ENCODE measurements around the gene L3HYPDH.

L3HYPDH gene

GRCh38 chr14:59439256-59439965, 44.8 kb downstream of the L3HYPDH start:
- Histone ChIP-seq H3K23ac (ENCODE audit: low read depth, low read length, poor library complexity) (no peak overlapping the region), H3K14ac (ENCODE audit: low read length) (no peak overlapping the region), H3K4me3 (ENCODE audit: low read length in 2 of 2) (no peak overlapping the region), H2BK15ac (ENCODE audit: low read length) (no peak overlapping the region), H3K27ac (replicated peaks; ENCODE audit: low read length) (no peak overlapping the region), H3K9ac (ENCODE audit: low read depth, low read length, poor library complexity) (no peak overlapping the region), H2AK5ac (ENCODE audit: low read depth, low read length) (no peak overlapping the region), H3K18ac (ENCODE audit: low read length) (no peak overlapping the region), H2BK12ac (ENCODE audit: low read length) (no peak overlapping the region), H2BK120ac (ENCODE audit: low read depth, low read length) (no peak overlapping the region), H4K8ac (ENCODE audit: low read depth, low read length) (no peak overlapping the region), H3K79me1 (ENCODE audit: low read depth, low read length) (no peaks in the 10 kb centered on the region), H3K4ac (ENCODE audit: low read length) (no peak overlapping the region), H3K36me3 (replicated peaks in 1 of 2; ENCODE audit: control insufficient read depth in 2 of 2, insufficient read depth in 2 of 2, low read length in 2 of 2) (no peaks in the 10 kb centered on the region), H3K27me3 (ENCODE audit: control insufficient read depth in 3 of 3, insufficient read depth in 3 of 3, low read depth in 1 of 3, low read length in 3 of 3) (no peaks in the 10 kb centered on the region), H3K4me1 (ENCODE audit: control insufficient read depth in 2 of 2, insufficient read depth in 1 of 2, low read depth in 1 of 2, low read length in 2 of 2) (no peaks in the 10 kb centered on the region), H3K9me3 (replicated peaks in 1 of 2; ENCODE audit: control insufficient read depth in 2 of 2, insufficient read depth in 1 of 2, low read depth in 1 of 2, low read length in 2 of 2) (no peaks in the 10 kb centered on the region), H4K91ac (ENCODE audit: low read depth, low read length, poor library complexity) (no peak overlapping the region), H2AFZ (ENCODE audit: low read length) (no peak overlapping the region), H2BK5ac (ENCODE audit: low read length) (no peak overlapping the region), H3K4me2 (ENCODE audit: insufficient read depth, low read length, poor library complexity, severe bottlenecking) (no peak overlapping the region)
- DNase-seq (ENCODE audit: low spot score) = no peak
- no CpG with 5 or more reads among the region's 5 CpGs for WGBS, 2 donors (ENCODE audit: extremely low coverage in 2 of 2, insufficient read length in 2 of 2, insufficient replicate concordance in 1 of 2)

GRCh38 chr14:59438195-59438647, 46.0 kb downstream of the L3HYPDH start:
- H3K79me1 ChIP-seq (ENCODE audit: low read depth, low read length) = no peaks in the 10 kb centered on the region
- H3K23ac ChIP-seq (ENCODE audit: low read depth, low read length, poor library complexity) = no peak overlapping the region
- WGBS, 2 donors (ENCODE audit: extremely low coverage in 2 of 2, insufficient read length in 2 of 2, insufficient replicate concordance in 1 of 2) = no CpG with 5 or more reads among the region's 1 CpG
- no peak overlapping the region for H2BK5ac ChIP-seq (ENCODE audit: low read length)
- H3K18ac ChIP-seq (ENCODE audit: low read length) = no peak overlapping the region
- DNase-seq (ENCODE audit: low spot score) = no peak
- no peak overlapping the region for H3K4me2 ChIP-seq (ENCODE audit: insufficient read depth, low read length, poor library complexity, severe bottlenecking)
- no peak overlapping the region for H2AFZ ChIP-seq (ENCODE audit: low read length)
- H2BK12ac ChIP-seq (ENCODE audit: low read length) = no peak overlapping the region
- no peak overlapping the region for H3K9ac ChIP-seq (ENCODE audit: low read depth, low read length, poor library complexity)
- H3K4me1 ChIP-seq (ENCODE audit: control insufficient read depth in 2 of 2, insufficient read depth in 1 of 2, low read depth in 1 of 2, low read length in 2 of 2) = no peaks in the 10 kb centered on the region
- no peaks in the 10 kb centered on the region for H3K27me3 ChIP-seq (ENCODE audit: control insufficient read depth in 3 of 3, insufficient read depth in 3 of 3, low read depth in 1 of 3, low read length in 3 of 3)
- H3K4ac ChIP-seq (ENCODE audit: low read length) = no peak overlapping the region
- no peak overlapping the region for H4K91ac ChIP-seq (ENCODE audit: low read depth, low read length, poor library complexity)
- no peaks in the 10 kb centered on the region for H3K9me3 ChIP-seq (replicated peaks in 1 of 2; ENCODE audit: control insufficient read depth in 2 of 2, insufficient read depth in 1 of 2, low read depth in 1 of 2, low read length in 2 of 2)
- no peak overlapping the region for H2BK15ac ChIP-seq (ENCODE audit: low read length)
- no peak overlapping the region for H2AK5ac ChIP-seq (ENCODE audit: low read depth, low read length)
- no peak overlapping the region for H2BK120ac ChIP-seq (ENCODE audit: low read depth, low read length)
- no peak overlapping the region for H3K4me3 ChIP-seq (ENCODE audit: low read length in 2 of 2)
- H3K36me3 ChIP-seq (replicated peaks in 1 of 2; ENCODE audit: control insufficient read depth in 2 of 2, insufficient read depth in 2 of 2, low read length in 2 of 2) = no peaks in the 10 kb centered on the region
- no peak overlapping the region for H3K14ac ChIP-seq (ENCODE audit: low read length)
- H4K8ac ChIP-seq (ENCODE audit: low read depth, low read length) = no peak overlapping the region
- H3K27ac ChIP-seq (replicated peaks; ENCODE audit: low read length) = no peak overlapping the region

- no peak overlapping the region for H3K4me2 ChIP-seq (ENCODE audit: insufficient read depth, low read length, poor library complexity, severe bottlenecking)
- H3K23ac ChIP-seq (ENCODE audit: low read depth, low read length, poor library complexity) = no peak overlapping the region
- H3K9me3 ChIP-seq (replicated peaks in 1 of 2; ENCODE audit: control insufficient read depth in 2 of 2, insufficient read depth in 1 of 2, low read depth in 1 of 2, low read length in 2 of 2) = no peaks in the 10 kb centered on the region
- H3K9ac ChIP-seq (ENCODE audit: low read depth, low read length, poor library complexity) = no peak overlapping the region
- no peak overlapping the region for H2BK120ac ChIP-seq (ENCODE audit: low read depth, low read length)
- no peak overlapping the region for H3K4ac ChIP-seq (ENCODE audit: low read length)
- DNase-seq (ENCODE audit: low spot score) = no peak
- no peak overlapping the region for H2AK5ac ChIP-seq (ENCODE audit: low read depth, low read length)
- no peaks in the 10 kb centered on the region for H3K27me3 ChIP-seq (ENCODE audit: control insufficient read depth in 3 of 3, insufficient read depth in 3 of 3, low read depth in 1 of 3, low read length in 3 of 3)
- no peak overlapping the region for H2AFZ ChIP-seq (ENCODE audit: low read length)
- H2BK12ac ChIP-seq (ENCODE audit: low read length) = no peak overlapping the region
- no peak overlapping the region for H3K18ac ChIP-seq (ENCODE audit: low read length)
- no peak overlapping the region for H3K27ac ChIP-seq (replicated peaks; ENCODE audit: low read length)
- no peak overlapping the region for H4K8ac ChIP-seq (ENCODE audit: low read depth, low read length)
- WGBS, 2 donors (ENCODE audit: extremely low coverage in 2 of 2, insufficient read length in 2 of 2, insufficient replicate concordance in 1 of 2) = no CpG with 5 or more reads among the region's 1 CpG
- H2BK15ac ChIP-seq (ENCODE audit: low read length) = no peak overlapping the region
- no peak overlapping the region for H3K14ac ChIP-seq (ENCODE audit: low read length)
- H4K91ac ChIP-seq (ENCODE audit: low read depth, low read length, poor library complexity) = no peak overlapping the region
- H3K4me1 ChIP-seq (ENCODE audit: control insufficient read depth in 2 of 2, insufficient read depth in 1 of 2, low read depth in 1 of 2, low read length in 2 of 2) = no peaks in the 10 kb centered on the region
- H3K36me3 ChIP-seq (replicated peaks in 1 of 2; ENCODE audit: control insufficient read depth in 2 of 2, insufficient read depth in 2 of 2, low read length in 2 of 2) = no peaks in the 10 kb centered on the region
- no peak overlapping the region for H2BK5ac ChIP-seq (ENCODE audit: low read length)
- H3K79me1 ChIP-seq (ENCODE audit: low read depth, low read length) = no peaks in the 10 kb centered on the region
- H3K4me3 ChIP-seq (ENCODE audit: low read length in 2 of 2) = no peak overlapping the region
Measured at GRCh38 chr14:59435987-59436386, 48.2 kb downstream of the L3HYPDH start.

GRCh38 chr14:59435101-59435500, 49.1 kb downstream of the L3HYPDH start:
- no peak overlapping the region for H2BK12ac ChIP-seq (ENCODE audit: low read length)
- no peak overlapping the region for H2AK5ac ChIP-seq (ENCODE audit: low read depth, low read length)
- H3K4me1 ChIP-seq (ENCODE audit: control insufficient read depth in 2 of 2, insufficient read depth in 1 of 2, low read depth in 1 of 2, low read length in 2 of 2) = no peaks in the 10 kb centered on the region
- WGBS, 2 donors (ENCODE audit: extremely low coverage in 2 of 2, insufficient read length in 2 of 2, insufficient replicate concordance in 1 of 2) = no CpG with 5 or more reads among the region's 3 CpGs
- no peak overlapping the region for H2BK5ac ChIP-seq (ENCODE audit: low read length)
- H3K4me2 ChIP-seq (ENCODE audit: insufficient read depth, low read length, poor library complexity, severe bottlenecking) = no peak overlapping the region
- H2BK120ac ChIP-seq (ENCODE audit: low read depth, low read length) = no peak overlapping the region
- no peaks in the 10 kb centered on the region for H3K36me3 ChIP-seq (replicated peaks in 1 of 2; ENCODE audit: control insufficient read depth in 2 of 2, insufficient read depth in 2 of 2, low read length in 2 of 2)
- no peak overlapping the region for H3K18ac ChIP-seq (ENCODE audit: low read length)
- no peak overlapping the region for H2BK15ac ChIP-seq (ENCODE audit: low read length)
- H3K27ac ChIP-seq (replicated peaks; ENCODE audit: low read length) = no peak overlapping the region
- H3K23ac ChIP-seq (ENCODE audit: low read depth, low read length, poor library complexity) = no peak overlapping the region
- DNase-seq (ENCODE audit: low spot score) = no peak
- H3K9ac ChIP-seq (ENCODE audit: low read depth, low read length, poor library complexity) = no peak overlapping the region
- no peak overlapping the region for H4K91ac ChIP-seq (ENCODE audit: low read depth, low read length, poor library complexity)
- no peak overlapping the region for H2AFZ ChIP-seq (ENCODE audit: low read length)
- no peaks in the 10 kb centered on the region for H3K27me3 ChIP-seq (ENCODE audit: control insufficient read depth in 3 of 3, insufficient read depth in 3 of 3, low read depth in 1 of 3, low read length in 3 of 3)
- no peak overlapping the region for H3K14ac ChIP-seq (ENCODE audit: low read length)
- no peak overlapping the region for H3K4ac ChIP-seq (ENCODE audit: low read length)
- H3K9me3 ChIP-seq (replicated peaks in 1 of 2; ENCODE audit: control insufficient read depth in 2 of 2, insufficient read depth in 1 of 2, low read depth in 1 of 2, low read length in 2 of 2) = no peaks in the 10 kb centered on the region
- no peak overlapping the region for H3K4me3 ChIP-seq (ENCODE audit: low read length in 2 of 2)
- no peak overlapping the region for H4K8ac ChIP-seq (ENCODE audit: low read depth, low read length)
- no peaks in the 10 kb centered on the region for H3K79me1 ChIP-seq (ENCODE audit: low read depth, low read length)
